Esophagus squamous epithelium (tissue), 4 donors: Measurements from ENCODE around the gene USP37.

Experiments
- CTCF ChIP-seq, 6 experiments: fragments of 450-650 bp in 4 of 6; fragments of 200-600 bp in 2 of 6; sonication (generic) in 2 of 6; IDR thresholded peaks; one replicate each; pipeline ENCODE4 v1.5.1; 2016 to 2019; ENCODE audit warnings: antibody characterized with exemption in 6 of 6, mild to moderate bottlenecking in 4 of 6, moderate library complexity in 4 of 6
- POLR2A ChIP-seq, 4 donors: fragments of 450-650 bp; IDR thresholded peaks; one replicate each; pipeline ENCODE4 v1.6.1; 2017; ENCODE audit warnings: antibody characterized with exemption in 4 of 4, mild to moderate bottlenecking in 4 of 4, moderate library complexity in 3 of 4

GRCh38 chr2:218476676-218477075 lies 91.5 kb downstream of the USP37 start:
- TF ChIP-seq CTCF (IDR thresholded peaks at IDR 0.05) (no peak), POLR2A (IDR thresholded peaks at IDR 0.05) (no peak)
